ENCODE measurements around the gene STK10.

STK10 gene

GRCh38 chr5:172004824-172005237 lies 183.2 kb downstream of the STK10 start:
- no peak for DNase-seq

- no peak for DNase-seq
Observed at GRCh38 chr5:172003746-172004145, 184.3 kb downstream of the STK10 start.

DNA sequence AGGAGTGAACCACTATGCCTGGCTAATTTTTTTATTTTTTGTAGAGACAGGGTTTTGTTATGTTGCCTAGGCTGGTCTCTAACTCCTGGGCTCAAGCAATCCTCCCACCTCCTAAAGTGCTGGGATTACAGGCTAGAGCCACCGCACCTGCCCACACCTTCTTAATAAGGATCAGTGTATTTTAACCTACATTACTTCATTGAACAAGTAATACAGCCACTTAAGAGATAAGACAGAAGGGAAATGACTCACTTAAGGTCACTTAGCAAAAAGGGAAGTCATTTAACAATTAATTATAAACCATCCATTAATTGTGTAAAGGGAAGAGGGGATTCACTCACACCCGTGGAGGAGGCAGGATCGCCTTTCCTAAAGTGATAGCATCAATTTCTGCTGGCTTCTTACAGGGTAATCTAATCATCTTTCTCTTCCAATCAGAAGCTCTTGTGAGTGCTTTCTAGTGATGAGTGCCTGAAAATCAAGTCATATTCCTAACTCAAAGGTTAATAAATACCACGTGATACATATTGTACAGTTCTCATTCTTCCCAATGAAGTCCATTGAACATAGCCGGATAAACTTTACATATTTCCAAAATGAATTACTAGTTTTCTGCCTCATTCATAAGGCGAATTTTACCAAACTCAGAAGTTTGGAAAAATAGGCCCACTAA lies 185.0 kb downstream of the STK10 start:
- no peak for DNase-seq

GRCh38 chr5:172002310-172002709 lies 185.7 kb downstream of the STK10 start:
- no peak for DNase-seq

DNA sequence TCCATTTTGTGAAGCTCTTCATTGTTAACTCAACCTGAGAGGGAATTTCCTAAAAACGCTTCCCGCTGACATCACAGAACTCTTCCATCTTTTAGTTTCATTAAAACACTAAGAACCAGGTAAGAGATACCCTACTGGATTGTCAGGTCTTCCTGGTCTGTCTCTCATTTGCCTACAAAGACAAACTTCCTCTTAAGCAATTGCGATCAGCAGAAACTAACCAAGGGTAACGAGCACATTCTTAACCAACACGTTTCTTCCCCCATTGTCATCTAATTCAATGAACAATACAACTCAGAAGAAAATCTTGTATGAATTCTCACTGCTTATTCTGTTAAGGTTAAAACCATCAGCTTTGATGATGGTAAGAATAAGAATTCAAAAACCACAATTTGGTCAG lies 188.1 kb downstream of the STK10 start:
- no peak for DNase-seq

- no peak for DNase-seq
Observed at GRCh38 chr5:171999100-171999499, 188.9 kb downstream of the STK10 start.

GRCh38 chr5:171997011-171997410 lies 191.0 kb downstream of the STK10 start:
- DNase-seq = no peak

GRCh38 chr5:171992813-171993212 lies 195.2 kb downstream of the STK10 start:
- no peak for DNase-seq

DNA sequence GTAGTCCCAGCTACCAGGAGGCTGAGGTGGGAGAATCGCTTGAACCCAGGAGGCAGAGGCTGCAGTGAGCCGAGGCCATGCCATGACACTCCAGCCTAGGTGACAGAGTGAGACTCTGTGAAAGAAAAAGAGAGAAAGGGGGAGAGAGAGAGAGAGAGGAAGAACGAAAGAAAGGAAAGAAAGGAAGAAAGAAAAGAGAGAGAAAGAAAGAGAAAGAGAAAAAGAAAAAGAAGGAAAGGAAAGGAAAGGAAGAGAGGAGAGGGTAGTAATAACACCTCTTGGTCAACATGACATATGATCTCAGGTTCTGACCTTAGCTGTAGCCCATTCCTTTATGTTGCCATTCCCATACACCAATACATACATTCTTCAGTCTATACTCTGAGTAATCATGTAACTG lies 195.7 kb downstream of the STK10 start:
- DNase-seq = no peak

Data from DMS153 (cell line).